ENCODE results near the gene LIMS1.
"Not testable (repeated sequence)": the region's sequence is repeated elsewhere in the genome, so short reads cannot be mapped to it uniquely, and the experiment has no call there.

The LIMS1 gene

GRCh38 chr2:108653849-108654248, 119.6 kb downstream of the LIMS1 start:
- FAIRE-seq; DNase-seq (ENCODE audit: extremely low spot score, insufficient read length, low read depth): not testable (repeated sequence)

- not testable (repeated sequence) for FAIRE-seq
Observed at GRCh38 chr2:108654521-108655125, 120.4 kb downstream of the LIMS1 start.

GRCh38 chr2:108655270-108655669, 121.0 kb downstream of the LIMS1 start:
- FAIRE-seq = not testable (repeated sequence)

More at GRCh38 chr2:108654521-108655125, 120.4 kb downstream of the LIMS1 start:
- not testable (repeated sequence) for DNase-seq (ENCODE audit: extremely low spot score, insufficient read length, low read depth)

GRCh38 chr2:108656282-108656681, 122.0 kb downstream of the LIMS1 start:
- not testable (repeated sequence) for FAIRE-seq

More at GRCh38 chr2:108655270-108655669, 121.0 kb downstream of the LIMS1 start:
- DNase-seq (ENCODE audit: extremely low spot score, insufficient read length, low read depth) = not testable (repeated sequence)

GRCh38 chr2:108657517-108657916, 123.2 kb downstream of the LIMS1 start:
- not testable (repeated sequence) for DNase-seq (ENCODE audit: extremely low spot score, insufficient read length, low read depth); FAIRE-seq

More at GRCh38 chr2:108656282-108656681, 122.0 kb downstream of the LIMS1 start:
- DNase-seq (ENCODE audit: extremely low spot score, insufficient read length, low read depth) = not testable (repeated sequence)

- not testable (repeated sequence) for FAIRE-seq; DNase-seq (ENCODE audit: extremely low spot score, insufficient read length, low read depth)
Observed at GRCh38 chr2:108658553-108658952, 124.3 kb downstream of the LIMS1 start.

- not testable (repeated sequence) for DNase-seq (ENCODE audit: extremely low spot score, insufficient read length, low read depth); FAIRE-seq
Observed at GRCh38 chr2:108661493-108661892, 127.2 kb downstream of the LIMS1 start.

GRCh38 chr2:108662207-108662612, 127.9 kb downstream of the LIMS1 start:
- DNase-seq (ENCODE audit: extremely low spot score, insufficient read length, low read depth); FAIRE-seq: not testable (repeated sequence)

GRCh38 chr2:108663346-108663745, 129.1 kb downstream of the LIMS1 start:
- not testable (repeated sequence) for FAIRE-seq; DNase-seq (ENCODE audit: extremely low spot score, insufficient read length, low read depth)

GRCh38 chr2:108664089-108664488, 129.8 kb downstream of the LIMS1 start:
- FAIRE-seq; DNase-seq (ENCODE audit: extremely low spot score, insufficient read length, low read depth): not testable (repeated sequence)

GRCh38 chr2:108664979-108665378, 130.7 kb downstream of the LIMS1 start:
- DNase-seq (ENCODE audit: extremely low spot score, insufficient read length, low read depth); FAIRE-seq: not testable (repeated sequence)

- not testable (repeated sequence) for FAIRE-seq; DNase-seq (ENCODE audit: extremely low spot score, insufficient read length, low read depth)
Observed at GRCh38 chr2:108665975-108666374, 131.7 kb downstream of the LIMS1 start.

- not testable (repeated sequence) for FAIRE-seq; DNase-seq (ENCODE audit: extremely low spot score, insufficient read length, low read depth)
Observed at GRCh38 chr2:108667140-108667539, 132.9 kb downstream of the LIMS1 start.

- DNase-seq (ENCODE audit: extremely low spot score, insufficient read length, low read depth); FAIRE-seq: not testable (repeated sequence)
Observed at GRCh38 chr2:108670282-108670681, 136.0 kb downstream of the LIMS1 start.

GRCh38 chr2:108672200-108672805, 138.0 kb downstream of the LIMS1 start:
- FAIRE-seq; DNase-seq (ENCODE audit: extremely low spot score, insufficient read length, low read depth): not testable (repeated sequence)

GRCh38 chr2:108676522-108676921, 142.3 kb downstream of the LIMS1 start:
- not testable (repeated sequence) for FAIRE-seq; DNase-seq (ENCODE audit: extremely low spot score, insufficient read length, low read depth)

GRCh38 chr2:108677239-108677744, 143.0 kb downstream of the LIMS1 start:
- not testable (repeated sequence) for FAIRE-seq; DNase-seq (ENCODE audit: extremely low spot score, insufficient read length, low read depth)

GRCh38 chr2:108678198-108678651, 144.0 kb downstream of the LIMS1 start:
- not testable (repeated sequence) for DNase-seq (ENCODE audit: extremely low spot score, insufficient read length, low read depth); FAIRE-seq

GRCh38 chr2:108680805-108681204, 146.5 kb downstream of the LIMS1 start:
- DNase-seq (ENCODE audit: extremely low spot score, insufficient read length, low read depth); FAIRE-seq: not testable (repeated sequence)

Data from GM18507 (cell line).